HG03442 (cell line): Measurements from ENCODE around the gene THUMPD3.

Source experiments
- ATAC-seq: cut with Tn5 transposase; IDR thresholded peaks from one replicate; pipeline ENCODE4 v1.9.1; 2021; ENCODE audit warnings: mild to moderate bottlenecking, moderate library complexity; ENCODE audit not compliant: unreplicated experiment

The THUMPD3 gene

DNA sequence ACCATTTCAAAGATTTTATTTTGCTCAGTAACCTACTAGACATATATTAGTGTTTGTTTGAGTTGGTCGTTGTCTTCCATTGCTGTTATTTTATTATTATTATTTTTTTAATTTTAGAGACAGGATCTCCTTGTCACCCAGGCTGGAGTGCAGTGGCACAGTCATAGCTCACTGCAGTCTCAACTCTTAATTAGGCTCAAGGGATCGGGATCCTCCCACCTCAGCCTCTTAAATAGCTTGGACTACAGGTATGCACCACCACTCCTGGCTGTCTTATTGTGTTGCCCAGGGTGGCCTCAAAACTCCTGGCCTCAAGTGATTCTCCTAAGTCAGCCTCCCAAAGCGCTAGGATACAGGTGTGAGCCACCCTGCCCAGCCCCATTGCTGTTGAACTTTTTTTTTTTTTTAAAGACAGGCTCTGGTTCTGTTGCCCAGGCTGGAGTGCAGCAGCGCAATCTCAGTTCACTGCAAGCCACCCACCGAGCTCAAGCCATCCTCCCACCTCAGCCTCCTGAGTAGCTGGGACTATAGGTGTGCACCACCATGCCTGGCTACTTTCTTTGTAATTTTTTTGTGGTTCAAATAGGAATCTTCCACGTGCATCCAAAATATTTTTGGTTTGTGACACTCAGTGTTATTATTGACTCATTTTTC is 52.8 kb downstream of the THUMPD3 start:
- ATAC-seq, result no peak

DNA sequence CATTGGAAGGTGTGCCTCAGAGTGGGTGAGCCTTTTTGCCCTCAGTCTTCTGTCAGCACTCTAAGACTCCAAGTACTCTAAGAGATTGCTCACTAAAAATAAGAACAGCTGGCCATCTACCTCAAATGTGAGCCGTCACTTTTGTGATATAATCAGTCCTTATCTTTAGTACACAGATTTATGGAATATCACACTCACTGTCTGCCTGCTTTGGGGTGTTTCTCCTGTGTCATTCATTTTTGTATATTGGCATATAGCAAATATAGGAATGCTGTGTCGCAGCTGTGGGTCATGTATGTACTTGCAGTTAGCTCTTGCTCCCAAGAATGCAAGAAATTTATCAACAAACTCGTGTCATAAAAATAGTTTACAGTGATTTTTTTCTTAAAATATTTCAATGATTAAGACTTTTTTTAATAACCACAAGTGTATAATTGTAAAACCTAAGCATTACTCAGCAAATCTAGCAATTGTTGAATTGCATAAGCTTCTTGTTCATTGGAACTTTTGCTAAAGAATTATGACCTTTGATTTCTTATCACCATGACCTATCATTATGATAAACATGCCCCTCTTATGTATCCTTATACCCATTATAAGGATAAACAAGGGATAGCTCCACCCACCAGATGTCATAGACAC is 53.4 kb downstream of the THUMPD3 start:
- no peak for ATAC-seq

DNA sequence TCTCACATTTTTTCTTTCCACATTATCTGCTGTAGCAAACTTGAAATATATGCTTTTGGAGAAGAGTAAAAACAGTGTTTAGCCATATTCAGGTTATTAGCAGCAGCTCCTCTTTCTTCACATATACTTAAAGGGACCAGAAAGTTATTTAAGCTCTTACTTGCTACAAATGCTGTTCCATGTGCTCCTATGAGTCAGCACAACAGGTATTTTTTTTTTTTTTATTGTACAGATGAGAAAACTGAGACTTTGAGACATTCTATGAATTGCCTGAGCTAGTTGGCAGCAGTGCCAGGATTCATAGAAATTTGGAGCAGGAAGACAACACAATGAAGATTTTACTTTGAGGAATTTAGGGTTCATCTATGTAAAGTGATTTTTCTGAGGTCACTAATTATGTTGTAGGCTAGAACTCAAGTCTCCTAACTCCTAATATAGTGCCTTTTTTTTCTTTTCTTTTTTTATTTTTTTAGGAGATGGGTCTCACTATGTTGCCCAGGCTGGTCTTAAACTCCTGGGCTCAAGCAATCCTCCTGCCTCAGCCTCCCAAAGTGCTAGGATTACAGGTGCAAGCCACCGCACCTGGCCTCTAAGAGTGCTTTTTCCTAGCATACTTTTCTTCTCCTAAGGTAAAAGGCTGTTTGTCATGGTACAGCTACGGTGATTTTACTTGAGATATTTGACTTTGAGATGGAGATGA is 58.1 kb downstream of the THUMPD3 start:
- ATAC-seq, result no peak

DNA sequence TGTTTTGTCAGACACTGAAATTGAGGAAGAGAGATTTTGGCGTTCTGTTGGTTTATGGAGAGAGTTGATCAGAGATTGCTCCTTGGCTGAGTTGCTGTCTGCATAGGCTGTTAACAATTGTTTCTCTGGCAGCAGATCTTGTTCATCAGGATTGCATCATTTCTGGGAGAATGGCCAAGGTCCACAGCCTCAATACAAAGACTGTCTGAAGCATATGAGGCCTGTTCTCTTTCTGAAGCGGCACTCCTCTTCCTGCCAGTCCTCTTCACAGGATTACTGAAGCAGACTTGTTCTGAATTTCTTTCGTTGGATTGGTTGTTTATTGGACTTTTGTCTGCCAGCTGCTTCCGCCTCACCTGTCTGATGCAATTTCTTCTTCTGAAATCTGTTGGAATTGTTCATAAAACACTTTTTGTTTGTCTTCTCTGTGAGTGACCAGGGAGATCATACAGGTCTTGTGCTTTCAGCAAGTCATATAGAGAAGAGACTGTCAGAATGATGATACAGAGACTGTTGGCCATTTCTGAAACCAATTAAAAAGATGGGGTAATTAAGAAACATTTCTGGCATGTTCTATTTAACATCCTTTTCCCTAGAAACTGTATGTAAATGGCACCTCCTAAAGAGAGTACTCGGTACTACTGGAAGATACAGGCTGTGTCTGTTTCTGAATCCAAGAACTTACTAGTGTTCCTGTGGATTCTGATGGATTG is 60.0 kb downstream of the THUMPD3 start:
- no peak for ATAC-seq

DNA sequence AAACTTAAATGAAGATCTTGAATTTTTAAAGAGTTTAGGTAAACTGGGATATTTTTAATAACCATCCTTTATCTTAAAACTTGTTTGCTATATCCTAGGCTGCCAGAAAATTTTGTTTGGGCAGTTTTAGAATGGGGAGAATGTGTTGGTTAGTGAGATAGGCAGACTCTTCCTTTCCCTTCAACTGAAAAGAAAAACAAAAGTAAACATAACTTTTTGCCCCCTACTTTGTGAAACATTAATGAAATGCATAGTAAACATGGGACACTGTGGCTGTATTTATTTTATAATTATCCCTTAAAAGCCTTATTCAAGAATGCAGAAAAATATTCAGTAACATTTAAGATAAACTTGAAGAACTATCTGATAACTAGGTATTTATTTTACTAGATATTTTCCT is 65.6 kb downstream of the THUMPD3 start:
- no peak for ATAC-seq

DNA sequence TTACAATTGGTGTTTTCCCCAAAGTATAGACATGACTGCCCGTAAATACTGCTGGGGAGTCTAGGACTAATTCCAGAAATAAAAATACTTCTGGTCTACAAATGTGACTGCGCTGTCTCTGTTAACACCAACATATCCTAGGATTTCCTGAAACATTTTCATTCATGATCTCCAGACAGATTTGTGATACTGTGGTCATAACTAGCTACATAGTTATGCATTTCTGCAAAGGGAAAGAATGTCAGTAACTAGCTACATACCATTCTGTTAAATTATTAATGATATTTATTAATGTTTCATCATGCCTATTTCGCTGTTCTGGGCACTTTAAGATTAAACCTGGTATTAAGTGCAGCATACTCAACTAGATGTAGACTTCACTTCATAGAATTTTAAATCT is 67.9 kb downstream of the THUMPD3 start:
- ATAC-seq, result no peak

DNA sequence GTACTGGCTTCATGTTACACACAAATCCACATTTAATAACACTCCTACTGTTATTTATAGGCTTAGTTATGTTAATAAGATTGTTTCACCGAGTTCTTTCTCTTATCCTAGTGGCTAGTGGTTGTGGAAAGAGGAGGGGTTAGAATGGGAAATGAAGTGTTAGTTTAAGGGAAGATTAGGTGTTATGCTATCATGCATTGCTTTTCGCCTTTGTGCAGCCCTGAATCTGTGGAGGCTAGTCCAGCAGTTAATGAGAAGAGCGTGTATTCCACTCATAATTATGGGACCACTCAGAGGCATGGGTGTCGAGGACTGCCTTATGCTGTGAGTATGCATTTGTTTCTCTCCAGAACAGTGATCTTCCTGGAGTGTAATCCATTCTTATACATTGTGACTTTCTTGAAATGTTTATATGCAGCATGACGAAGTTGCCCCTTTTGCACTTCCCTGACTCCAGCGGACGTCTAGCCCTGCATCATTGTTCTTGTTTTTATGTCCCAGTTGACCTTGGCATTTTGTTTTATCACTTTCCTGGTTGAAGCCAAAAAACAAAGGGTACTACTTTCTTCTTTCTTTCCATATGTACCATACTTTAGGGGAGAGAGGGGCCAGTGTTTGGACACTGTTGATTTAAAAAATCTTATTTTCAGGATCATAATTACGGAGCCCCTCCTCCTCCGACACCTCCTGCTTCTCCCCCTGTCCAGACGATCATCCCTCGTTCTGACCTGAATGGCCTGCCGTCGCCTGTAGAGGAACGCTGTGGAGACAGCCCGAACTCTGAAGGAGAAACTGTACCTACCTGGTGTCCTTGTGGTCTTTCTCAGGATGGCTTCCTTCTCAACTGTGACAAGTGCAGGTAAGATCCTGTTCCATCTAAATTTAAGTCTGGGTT is 71.0 kb downstream of the THUMPD3 start:
- ATAC-seq, result no peak

DNA sequence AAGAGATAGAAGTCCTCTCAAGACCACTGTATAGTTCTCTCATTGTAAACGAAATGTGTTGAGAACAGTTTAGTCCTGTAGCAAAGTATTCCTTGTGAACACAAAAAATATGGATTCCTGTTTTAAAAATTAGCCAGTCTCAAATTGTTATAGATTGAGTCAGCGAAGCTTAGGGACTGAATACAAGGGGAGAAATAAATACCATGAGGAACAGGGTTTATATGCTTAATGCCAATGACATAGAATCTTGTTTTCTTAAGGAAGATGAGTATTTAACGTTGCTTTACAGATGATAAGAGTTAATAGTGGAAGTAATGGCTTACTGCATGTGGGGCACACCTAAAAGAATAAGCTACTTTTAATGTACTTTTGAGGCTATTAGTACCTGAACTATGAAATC is 72.5 kb downstream of the THUMPD3 start:
- no peak for ATAC-seq
